NCI-H82 treated with DMSO at 0.1 percent for 48 hours (cell line): ENCODE data around the gene C9orf50.

Experiments used
- DNase-seq: peaks from one replicate; lab custom pipeline; 2025; ENCODE audit not compliant: unreplicated experiment; lab: John Stamatoyannopoulos, UW

The C9orf50 gene

GRCh38 chr9:129632460-129632859 is 11.6 kb upstream of the C9orf50 start:
- no peak for DNase-seq

GRCh38 chr9:129631674-129632129 is 10.8 kb upstream of the C9orf50 start:
- DNase-seq: no peak

GRCh38 chr9:129630967-129631673 is 10.2 kb upstream of the C9orf50 start:
- DNase-seq: no peak

- no peak for DNase-seq
Measured at GRCh38 chr9:129629251-129629820, 8.4 kb upstream of the C9orf50 start.

- no peak for DNase-seq
Measured at GRCh38 chr9:129628709-129629108, 7.8 kb upstream of the C9orf50 start.

- DNase-seq: no peak
Measured at GRCh38 chr9:129627556-129628440, 6.9 kb upstream of the C9orf50 start.

GRCh38 chr9:129626625-129627284 is 5.9 kb upstream of the C9orf50 start:
- DNase-seq: no peak

- DNase-seq: peak; percentile 17
Measured at GRCh38 chr9:129626079-129626624, 5.3 kb upstream of the C9orf50 start, which contains the start of gene NTMT1. Gene NTMT1 (plus strand): TSS chr9:129626163. CDS start chr9:129632704, 6,541 bp downstream.

GRCh38 chr9:129624947-129625346 is 4.0 kb upstream of the C9orf50 start:
- no peak for DNase-seq

GRCh38 chr9:129624168-129624759 is 3.4 kb upstream of the C9orf50 start:
- DNase-seq: peak; percentile 25

GRCh38 chr9:129623331-129623730 is 2.4 kb upstream of the C9orf50 start:
- no peak for DNase-seq

- DNase-seq: no peak
Measured at GRCh38 chr9:129619787-129620668, 873 bp downstream of the C9orf50 start.

GRCh38 chr9:129617167-129617566 is 3.7 kb downstream of the C9orf50 start:
- peak; percentile 33 for DNase-seq

GRCh38 chr9:129615407-129616285 is 5.3 kb downstream of the C9orf50 start:
- no peak for DNase-seq

GRCh38 chr9:129614932-129615331 is 6.0 kb downstream of the C9orf50 start:
- DNase-seq: no peak

GRCh38 chr9:129613520-129614175 is 7.3 kb downstream of the C9orf50 start:
- no peak for DNase-seq

- DNase-seq: no peak
Measured at GRCh38 chr9:129612815-129613519, 7.9 kb downstream of the C9orf50 start.
